ENCODE results near the gene AQR.
"Not testable (repeated sequence)": the region's sequence is repeated elsewhere in the genome, so short reads cannot be mapped to it uniquely, and the experiment has no call there.

The AQR gene

GRCh38 chr15:34976073-34976472, 6.5 kb upstream of the AQR start:
- no peak for ATAC-seq (ENCODE audit: insufficient read depth, low read depth)
- DNase-seq, result no peak
- TF ChIP-seq EZH2 (IDR thresholded peaks at IDR 0.05; ENCODE audit: borderline replicate concordance, low read depth, low read length, severe bottlenecking), result no peak
- TF ChIP-seq, protein P1, sequence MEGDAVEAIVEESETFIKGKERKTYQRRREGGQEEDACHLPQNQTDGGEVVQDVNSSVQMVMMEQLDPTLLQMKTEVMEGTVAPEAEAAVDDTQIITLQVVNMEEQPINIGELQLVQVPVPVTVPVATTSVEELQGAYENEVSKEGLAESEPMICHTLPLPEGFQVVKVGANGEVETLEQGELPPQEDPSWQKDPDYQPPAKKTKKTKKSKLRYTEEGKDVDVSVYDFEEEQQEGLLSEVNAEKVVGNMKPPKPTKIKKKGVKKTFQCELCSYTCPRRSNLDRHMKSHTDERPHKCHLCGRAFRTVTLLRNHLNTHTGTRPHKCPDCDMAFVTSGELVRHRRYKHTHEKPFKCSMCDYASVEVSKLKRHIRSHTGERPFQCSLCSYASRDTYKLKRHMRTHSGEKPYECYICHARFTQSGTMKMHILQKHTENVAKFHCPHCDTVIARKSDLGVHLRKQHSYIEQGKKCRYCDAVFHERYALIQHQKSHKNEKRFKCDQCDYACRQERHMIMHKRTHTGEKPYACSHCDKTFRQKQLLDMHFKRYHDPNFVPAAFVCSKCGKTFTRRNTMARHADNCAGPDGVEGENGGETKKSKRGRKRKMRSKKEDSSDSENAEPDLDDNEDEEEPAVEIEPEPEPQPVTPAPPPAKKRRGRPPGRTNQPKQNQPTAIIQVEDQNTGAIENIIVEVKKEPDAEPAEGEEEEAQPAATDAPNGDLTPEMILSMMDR (IDR thresholded peaks at IDR 0.05; ENCODE audit: borderline replicate concordance, extremely low read depth, low read length, poor library complexity, severe bottlenecking), result no peak

GRCh38 chr15:34973512-34973911, 4.0 kb upstream of the AQR start:
- no peak overlapping the region for H2AFZ ChIP-seq (ENCODE audit: low read depth, low read length)
- no peak overlapping the region for H3K9ac ChIP-seq (ENCODE audit: low read depth, low read length)
- TF ChIP-seq, protein P1 (IDR thresholded peaks at IDR 0.05; ENCODE audit: borderline replicate concordance, extremely low read depth, low read length, poor library complexity, severe bottlenecking), result no peak
- no peak for TF ChIP-seq EZH2 (IDR thresholded peaks at IDR 0.05; ENCODE audit: borderline replicate concordance, low read depth, low read length, severe bottlenecking)
- no peak overlapping the region for H3K4me2 ChIP-seq (ENCODE audit: insufficient read depth, low read length)
- H3K4me1 ChIP-seq (ENCODE audit: insufficient read depth, low read length), result peaks cover 10% of the 10 kb centered on the region
- no peaks in the 10 kb centered on the region for H3K9me3 ChIP-seq (ENCODE audit: insufficient read depth, low read length, severe bottlenecking)
- ATAC-seq (ENCODE audit: insufficient read depth, low read depth) (no peak), DNase-seq (no peak)
- H4K20me1 ChIP-seq (ENCODE audit: insufficient read depth, low read length), result peaks cover 5% of the 10 kb centered on the region; the same call in 1 of the 2 replicates
- H3K27ac ChIP-seq (ENCODE audit: low read length), result no peak overlapping the region
- H3K36me3 ChIP-seq (ENCODE audit: insufficient read depth, low read length), result no peaks in the 10 kb centered on the region
- H3K27me3 ChIP-seq (ENCODE audit: insufficient read depth, low read length, poor library complexity), result no peaks in the 10 kb centered on the region
- H3K79me2 ChIP-seq (ENCODE audit: insufficient read depth, low read length), result peaks cover 10% of the 10 kb centered on the region
- no peak overlapping the region for H3K4me3 ChIP-seq (ENCODE audit: low read depth in 1 of 2, low read length in 2 of 2)

More at GRCh38 chr15:34976073-34976472, 6.5 kb upstream of the AQR start:
- Histone ChIP-seq H3K27ac (ENCODE audit: low read length) (no peak overlapping the region), H3K4me2 (ENCODE audit: insufficient read depth, low read length) (no peak overlapping the region), H3K79me2 (ENCODE audit: insufficient read depth, low read length) (no peaks in the 10 kb centered on the region), H3K4me1 (ENCODE audit: insufficient read depth, low read length) (no peaks in the 10 kb centered on the region), H3K36me3 (ENCODE audit: insufficient read depth, low read length) (no peaks in the 10 kb centered on the region; the same call in 1 of the 2 replicates), H3K27me3 (ENCODE audit: insufficient read depth, low read length, poor library complexity) (no peaks in the 10 kb centered on the region), H2AFZ (ENCODE audit: low read depth, low read length) (no peak overlapping the region), H3K4me3 (ENCODE audit: low read depth in 1 of 2, low read length in 2 of 2) (no peak overlapping the region), H3K9ac (ENCODE audit: low read depth, low read length) (no peak overlapping the region), H3K9me3 (ENCODE audit: insufficient read depth, low read length, severe bottlenecking) (no peaks in the 10 kb centered on the region), H4K20me1 (ENCODE audit: insufficient read depth, low read length) (no peaks in the 10 kb centered on the region)

DNA sequence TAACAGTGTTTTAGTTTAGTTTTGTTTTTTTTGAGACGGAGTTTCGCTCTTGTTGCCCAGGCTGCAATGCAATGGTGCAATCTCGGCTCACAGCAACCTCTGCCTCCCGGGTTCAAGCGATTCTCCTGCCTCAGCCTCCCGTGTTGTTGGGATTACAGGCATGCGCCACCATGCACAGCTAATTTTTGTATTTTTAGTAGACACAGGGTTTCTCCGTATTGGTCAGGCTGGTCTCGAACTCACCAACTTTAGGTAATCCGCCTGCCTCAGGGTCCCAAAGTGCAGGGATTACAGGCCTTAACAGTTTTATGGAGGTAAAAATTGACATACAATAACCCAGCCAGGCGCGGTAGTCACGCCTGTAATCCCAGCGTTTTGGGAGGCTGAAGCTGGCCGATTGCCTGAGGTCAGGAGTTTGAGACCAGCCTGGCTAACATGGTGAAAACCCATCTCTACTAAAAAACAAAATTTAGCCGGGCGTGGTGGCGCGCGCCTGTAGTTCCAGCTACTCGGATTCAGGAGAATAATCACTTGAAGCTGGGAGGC, 629 bp upstream of the AQR start:
- H3K9me3 ChIP-seq (ENCODE audit: insufficient read depth, low read length, severe bottlenecking); H4K20me1 ChIP-seq (ENCODE audit: insufficient read depth, low read length); DNase-seq; H3K27me3 ChIP-seq (ENCODE audit: insufficient read depth, low read length, poor library complexity): not testable (repeated sequence)
- Histone ChIP-seq H3K36me3 (ENCODE audit: insufficient read depth, low read length) (peaks cover 11% of the 10 kb centered on the region), H3K27ac (ENCODE audit: low read length) (peak overlapping the region; percentile 34), H3K79me2 (ENCODE audit: insufficient read depth, low read length) (peaks cover 42% of the 10 kb centered on the region), H3K4me2 (ENCODE audit: insufficient read depth, low read length) (peak overlapping the region; percentile 67), H3K9ac (ENCODE audit: low read depth, low read length) (peak overlapping the region; percentile 84), H2AFZ (ENCODE audit: low read depth, low read length) (peak overlapping the region; percentile 64), H3K4me3 (ENCODE audit: low read depth in 1 of 2, low read length in 2 of 2) (peak overlapping the region; percentile 19 to 80; a peak in 3 of 4 replicates), H3K4me1 (ENCODE audit: insufficient read depth, low read length) (peaks cover 32% of the 10 kb centered on the region)
- peak; percentile 1; the same call in 1 of the 3 replicates for ATAC-seq (ENCODE audit: insufficient read depth, low read depth)

GRCh38 chr15:34964277-34964676, 5.3 kb downstream of the AQR start:
- H3K9ac ChIP-seq (ENCODE audit: low read depth, low read length), result no peak overlapping the region
- peaks cover 29% of the 10 kb centered on the region for H3K36me3 ChIP-seq (ENCODE audit: insufficient read depth, low read length)
- H3K4me1 ChIP-seq (ENCODE audit: insufficient read depth, low read length), result peaks cover 27% of the 10 kb centered on the region
- TF ChIP-seq EZH2 (IDR thresholded peaks at IDR 0.05; ENCODE audit: borderline replicate concordance, low read depth, low read length, severe bottlenecking), result no peak
- TF ChIP-seq, protein P1 (IDR thresholded peaks at IDR 0.05; ENCODE audit: borderline replicate concordance, extremely low read depth, low read length, poor library complexity, severe bottlenecking), result no peak
- no peaks in the 10 kb centered on the region for H3K27me3 ChIP-seq (ENCODE audit: insufficient read depth, low read length, poor library complexity)
- DNase-seq (no peak), ATAC-seq (ENCODE audit: insufficient read depth, low read depth) (no peak)
- H4K20me1 ChIP-seq (ENCODE audit: insufficient read depth, low read length), result peaks cover 5% of the 10 kb centered on the region; the same call in 1 of the 2 replicates
- no peak overlapping the region for H3K4me2 ChIP-seq (ENCODE audit: insufficient read depth, low read length)
- H2AFZ ChIP-seq (ENCODE audit: low read depth, low read length), result no peak overlapping the region
- H3K4me3 ChIP-seq (ENCODE audit: low read depth in 1 of 2, low read length in 2 of 2), result no peak overlapping the region
- H3K79me2 ChIP-seq (ENCODE audit: insufficient read depth, low read length), result peaks cover 64% of the 10 kb centered on the region
- no peak overlapping the region for H3K27ac ChIP-seq (ENCODE audit: low read length)
- H3K9me3 ChIP-seq (ENCODE audit: insufficient read depth, low read length, severe bottlenecking), result no peaks in the 10 kb centered on the region

All from DND-41 (cell line).